LoVo (cell line): ENCODE data around the gene MAIP1.
A peak's percentile ranks its signal among the peaks of the same experiment; 100 is the strongest.

Experiments used
- DNase-seq: peaks from one replicate; pipeline ENCODE4 v3.0.0-alpha.2; 2016; ENCODE audit warnings: low spot score

MAIP1 gene

GRCh38 chr2:199950396-199950795, 5.0 kb upstream of the MAIP1 start:
- no peak for DNase-seq

- no peak for DNase-seq
Observed at GRCh38 chr2:199951023-199951422, 4.4 kb upstream of the MAIP1 start.

- no peak for DNase-seq
Observed at GRCh38 chr2:199955007-199955338, 409 bp upstream of the MAIP1 start.

GRCh38 chr2:199956062-199956380, 639 bp downstream of the MAIP1 start:
- no peak for DNase-seq

- no peak for DNase-seq
Observed at GRCh38 chr2:199958014-199958413, 2.6 kb downstream of the MAIP1 start.

GRCh38 chr2:199962203-199962602, 6.8 kb downstream of the MAIP1 start:
- DNase-seq, result no peak

- DNase-seq, result no peak
Observed at GRCh38 chr2:199966405-199966804, 11.0 kb downstream of the MAIP1 start.

GRCh38 chr2:199966976-199967375, 11.6 kb downstream of the MAIP1 start:
- no peak for DNase-seq

GRCh38 chr2:199968126-199968525, 12.7 kb downstream of the MAIP1 start:
- no peak for DNase-seq

GRCh38 chr2:199972088-199972626, 16.8 kb downstream of the MAIP1 start:
- no peak for DNase-seq

- peak; percentile 66 for DNase-seq
Observed at GRCh38 chr2:199973703-199974102, 18.3 kb downstream of the MAIP1 start.

- DNase-seq, result peak; percentile 57
Observed at GRCh38 chr2:199975273-199975895, 20.0 kb downstream of the MAIP1 start.

GRCh38 chr2:199977984-199978415, 22.6 kb downstream of the MAIP1 start:
- peak; percentile 78 for DNase-seq

GRCh38 chr2:199979398-199979797, 24.0 kb downstream of the MAIP1 start:
- DNase-seq, result no peak

GRCh38 chr2:199979832-199980628, 24.6 kb downstream of the MAIP1 start:
- peak; percentile 70 for DNase-seq

GRCh38 chr2:199982126-199982843, 26.9 kb downstream of the MAIP1 start:
- DNase-seq, result no peak

GRCh38 chr2:199983534-199983933, 28.2 kb downstream of the MAIP1 start:
- no peak for DNase-seq

GRCh38 chr2:199984159-199984558, 28.8 kb downstream of the MAIP1 start:
- DNase-seq, result no peak

- no peak for DNase-seq
Observed at GRCh38 chr2:199984755-199985154, 29.4 kb downstream of the MAIP1 start.

- peak; percentile 54 for DNase-seq
Observed at GRCh38 chr2:199985625-199986207, 30.3 kb downstream of the MAIP1 start.

- DNase-seq, result no peak
Observed at GRCh38 chr2:199987586-199987985, 32.2 kb downstream of the MAIP1 start.

- no peak for DNase-seq
Observed at GRCh38 chr2:199988151-199988550, 32.8 kb downstream of the MAIP1 start.

- peak; percentile 8 for DNase-seq
Observed at GRCh38 chr2:199989822-199990221, 34.4 kb downstream of the MAIP1 start.
